HL-60/S4 treated with phorbol 12-myristate 13-acetate at 8.2 ng/mL for 4 days and 3 days (cell line): ENCODE measurements around the gene CFAP43.
"Not testable (repeated sequence)": the region's sequence is repeated elsewhere in the genome, so short reads cannot be mapped to it uniquely, and the experiment has no call there.

Experiments
- in situ Hi-C: fragments of 300-500 bp; cut with MboI; formaldehyde crosslinking; loops from 2 replicates; pipeline ENCODE4 v1.15.0; 2022; ENCODE audit warnings: low sequenced_read_pairs

Gene CFAP43

DNA sequence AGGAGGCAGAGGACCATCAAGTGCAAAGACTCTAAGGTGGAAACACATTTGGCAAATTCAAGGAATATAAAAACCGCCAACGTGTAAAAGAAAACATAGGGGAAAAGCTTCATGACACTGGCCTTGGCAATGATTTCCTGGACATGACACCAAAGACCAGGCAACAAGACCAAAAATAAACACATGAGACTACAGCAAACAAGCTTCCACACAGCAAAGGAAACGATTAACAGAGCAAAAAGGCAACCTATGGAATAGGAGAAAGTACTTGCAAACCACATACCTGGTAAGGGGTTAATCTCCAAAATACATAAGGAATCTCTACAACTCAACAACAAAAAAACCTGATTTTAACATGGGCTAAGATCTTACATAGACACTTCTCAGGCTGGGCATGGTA is 26.0 kb upstream of the CFAP43 start:
- in situ Hi-C loops, result no loop called here

DNA sequence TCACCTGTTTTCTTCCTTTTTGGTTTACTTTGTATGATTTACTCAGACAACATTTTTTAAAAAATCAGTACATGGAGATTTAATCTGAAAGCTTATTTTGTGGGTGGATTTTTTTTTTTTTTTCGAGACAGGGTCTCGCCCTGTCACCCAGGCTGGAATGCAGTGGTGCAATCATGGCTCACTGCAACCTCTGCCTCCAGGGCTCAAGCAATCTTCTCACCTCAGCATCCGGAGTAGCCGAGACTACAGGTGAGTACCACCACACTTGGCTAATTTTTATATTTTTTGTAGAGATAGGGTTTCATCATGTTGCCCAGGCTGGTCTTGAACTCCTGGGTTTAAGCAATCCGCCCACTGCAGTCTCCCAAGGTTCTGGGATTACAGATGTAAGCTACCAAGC is 25.1 kb upstream of the CFAP43 start:
- in situ Hi-C loops, result no loop called here

DNA sequence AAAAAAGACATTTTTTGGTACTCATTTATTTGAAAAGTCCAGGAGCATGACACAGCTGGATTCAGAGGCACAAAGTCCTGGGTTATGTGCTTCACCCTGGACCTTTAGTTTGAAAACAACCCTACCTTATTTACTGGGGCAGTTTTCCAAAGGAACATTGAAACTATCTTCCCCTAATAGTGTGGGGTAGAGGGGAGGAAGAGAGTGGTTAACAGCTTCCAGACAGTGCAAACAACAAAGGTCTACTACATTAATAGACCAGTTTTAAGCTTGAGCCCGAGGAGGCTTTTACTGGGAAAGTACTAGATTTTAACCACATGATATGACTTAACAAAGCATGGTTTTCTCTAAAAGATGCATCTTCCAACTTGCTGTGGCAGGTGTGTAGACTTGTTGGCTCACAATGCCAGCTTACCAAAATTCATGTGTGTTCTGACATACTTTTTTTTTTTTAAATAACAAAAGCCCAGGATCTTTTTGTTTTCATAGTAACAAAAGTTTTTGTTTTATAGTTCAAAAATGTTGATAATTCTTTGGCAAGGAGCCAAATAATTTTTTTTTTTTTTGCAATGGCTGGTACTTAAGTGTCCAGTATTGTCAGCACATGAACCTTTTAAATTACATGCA is 24.3 kb upstream of the CFAP43 start:
- in situ Hi-C loops, result no loop called here

DNA sequence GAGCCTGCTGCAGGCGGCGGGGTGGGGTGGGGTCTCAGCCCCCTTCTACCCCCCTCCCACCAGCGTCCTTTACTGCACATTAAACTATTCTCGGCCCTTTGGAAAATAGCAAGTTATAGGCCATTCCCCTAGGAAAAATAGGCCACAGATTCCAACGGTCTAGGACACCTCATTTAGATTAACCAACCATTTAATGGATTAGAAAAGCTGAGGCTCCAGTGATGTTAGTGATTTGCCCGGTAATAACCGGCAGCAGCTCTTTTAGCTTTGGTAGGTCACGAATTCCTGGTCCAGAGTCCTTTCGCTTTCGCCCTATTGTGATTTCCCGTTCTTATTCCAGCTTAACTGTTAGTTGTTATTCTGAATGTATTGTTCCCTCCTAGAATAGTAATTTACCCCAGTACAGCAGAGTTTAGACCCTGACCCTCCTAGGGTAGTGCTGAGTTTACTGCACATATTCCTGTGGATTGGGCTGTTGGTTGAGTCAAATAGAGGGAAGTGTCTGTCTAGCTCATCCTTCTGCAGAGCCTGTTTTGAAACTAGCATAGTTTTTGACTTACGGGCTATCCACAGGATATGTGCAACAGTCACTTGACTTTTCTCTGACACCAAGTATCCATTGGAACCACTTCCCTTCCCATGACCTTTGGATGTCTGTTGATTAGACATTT is 23.3 kb upstream of the CFAP43 start:
- in situ Hi-C loops, result no loop called here

DNA sequence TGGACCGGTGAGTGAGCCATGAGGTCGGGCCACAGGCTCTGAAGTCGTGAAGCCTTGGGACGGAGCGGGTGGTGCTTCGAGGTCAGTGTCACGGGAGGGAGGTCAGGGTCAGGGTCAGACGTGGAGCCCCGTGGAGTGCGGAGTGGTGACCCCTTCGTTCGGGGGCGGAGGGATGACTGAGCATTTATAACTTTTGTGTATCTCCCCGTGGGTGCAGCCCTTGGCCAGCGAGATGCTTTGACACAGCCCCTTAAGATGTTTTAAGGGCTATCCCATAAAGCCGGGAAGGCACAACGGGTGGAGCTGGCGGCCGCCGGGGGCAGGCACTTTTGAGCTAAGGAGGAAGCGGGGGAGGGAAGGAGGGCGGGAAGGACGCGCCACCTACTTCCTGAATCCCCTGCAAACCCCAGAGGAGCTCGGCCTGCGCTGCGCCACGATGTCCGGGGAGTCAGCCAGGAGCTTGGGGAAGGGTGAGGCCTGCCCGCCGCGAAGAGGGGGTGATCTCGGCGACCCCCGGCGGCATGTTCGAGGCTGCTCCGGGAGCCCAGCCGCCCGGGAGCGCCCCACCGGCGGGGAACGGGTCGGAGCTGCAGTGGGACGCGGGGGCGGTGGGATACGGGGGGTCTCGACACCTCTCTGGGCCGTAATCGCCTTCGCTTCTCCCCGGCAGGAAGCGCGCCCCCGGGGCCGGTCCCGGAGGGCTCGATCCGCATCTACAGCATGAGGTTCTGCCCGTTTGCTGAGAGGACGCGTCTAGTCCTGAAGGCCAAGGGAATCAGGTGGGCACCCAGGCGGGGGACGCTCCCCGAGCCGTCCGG is 22.5 kb upstream of the CFAP43 start, which contains the start of gene GSTO1:
Gene GSTO1 (plus strand): TSS at position 400 of the 818 bp plus-strand sequence. CDS start 37 bp downstream, at position 437.
- in situ Hi-C loops, result no loop called here

DNA sequence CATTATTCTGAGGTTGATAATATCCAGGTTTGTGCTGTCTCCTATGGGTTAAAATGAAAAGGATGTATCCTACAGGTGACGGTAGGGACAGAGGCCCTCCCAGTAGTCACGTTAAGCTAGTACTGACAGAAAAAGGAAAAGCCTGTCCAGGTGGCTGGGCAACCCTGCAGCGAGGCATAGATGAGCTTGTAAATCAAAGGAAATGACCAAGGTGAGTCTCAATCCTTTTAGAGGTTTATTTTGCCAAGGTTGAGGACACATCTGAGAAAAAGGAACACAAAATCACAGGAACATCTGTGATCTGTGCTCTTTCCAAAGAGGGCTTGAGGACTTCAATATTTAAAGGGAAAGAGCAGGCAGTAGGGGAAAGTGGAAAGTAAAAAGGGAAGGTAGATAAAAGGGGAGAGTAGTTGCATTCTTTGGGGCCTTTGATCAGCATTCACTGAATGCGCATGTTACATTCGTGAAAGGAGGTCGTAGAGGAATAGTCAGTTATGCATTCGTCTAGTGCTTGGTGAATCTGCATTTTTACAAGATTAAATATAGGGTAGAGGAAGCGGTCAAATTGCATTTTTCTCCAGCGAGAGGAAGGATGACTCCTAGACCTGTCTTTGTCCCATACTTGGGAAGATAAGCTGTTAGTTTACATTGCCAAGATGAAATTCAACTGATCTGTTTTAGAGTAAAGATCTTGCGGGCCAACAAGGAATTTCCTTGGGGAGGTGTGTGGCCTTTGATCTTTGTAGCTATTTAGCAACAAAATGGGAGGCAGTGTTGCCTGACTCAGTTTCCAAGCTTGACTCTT is 21.6 kb upstream of the CFAP43 start:
- in situ Hi-C loops, result no loop called here

DNA sequence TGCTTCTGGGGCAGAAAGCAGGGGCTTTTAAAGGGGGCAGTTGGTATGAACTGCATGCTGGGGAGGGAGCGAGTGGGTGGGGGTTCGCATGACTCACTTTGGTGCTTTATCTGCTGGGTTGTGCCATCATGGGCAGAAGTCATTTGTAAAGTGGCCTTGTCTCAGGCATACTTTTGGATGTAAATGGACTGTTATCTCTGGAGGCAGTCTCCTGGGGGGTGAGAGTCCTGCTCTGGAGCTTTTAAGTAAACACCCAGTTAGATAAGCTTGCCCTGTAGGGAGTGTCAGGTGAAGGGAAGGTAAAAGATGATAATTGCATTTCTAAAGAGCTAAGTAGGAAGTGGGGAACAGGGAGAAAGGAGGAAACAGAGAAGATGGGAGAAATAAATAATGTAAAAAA is 20.9 kb upstream of the CFAP43 start:
- in situ Hi-C loops, result no loop called here

DNA sequence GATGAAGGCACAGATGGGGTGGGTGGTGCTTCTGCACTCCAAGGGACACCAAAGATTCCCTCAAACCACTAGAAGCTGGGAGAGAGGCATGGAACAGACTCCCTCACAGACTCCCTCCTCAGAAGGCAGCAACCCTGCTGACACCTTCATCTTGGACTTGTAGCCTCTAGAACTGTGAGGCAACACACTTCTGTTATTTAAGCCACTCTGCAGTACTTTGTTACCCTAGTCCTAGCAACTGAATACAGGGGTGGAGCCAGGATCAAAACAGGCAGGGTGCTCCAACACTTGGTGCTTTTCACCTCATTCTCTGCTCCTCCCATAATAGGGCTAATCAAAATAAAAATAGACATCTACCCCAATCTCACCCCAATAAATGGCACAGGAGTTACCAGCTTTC is 20.2 kb upstream of the CFAP43 start:
- in situ Hi-C loops, result no loop called here

DNA sequence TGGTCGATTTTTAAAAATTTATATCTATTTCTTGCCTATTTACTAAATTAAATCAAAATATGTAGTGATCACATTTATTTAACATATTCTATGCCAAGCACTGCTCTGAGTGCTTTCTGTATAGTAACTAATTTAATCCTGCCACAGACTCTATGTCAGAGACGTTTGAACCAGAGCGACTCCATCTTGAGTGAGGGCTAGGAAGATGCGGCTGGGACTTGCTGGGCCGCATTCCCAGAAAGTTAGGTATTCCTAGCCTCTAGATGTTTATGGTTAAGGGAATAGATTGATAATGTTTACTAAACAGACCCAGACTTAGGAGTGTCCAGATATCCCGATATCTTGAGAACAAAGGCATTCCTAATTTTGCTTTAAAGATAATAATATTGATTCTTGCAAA is 19.3 kb upstream of the CFAP43 start:
- in situ Hi-C loops, result no loop called here

DNA sequence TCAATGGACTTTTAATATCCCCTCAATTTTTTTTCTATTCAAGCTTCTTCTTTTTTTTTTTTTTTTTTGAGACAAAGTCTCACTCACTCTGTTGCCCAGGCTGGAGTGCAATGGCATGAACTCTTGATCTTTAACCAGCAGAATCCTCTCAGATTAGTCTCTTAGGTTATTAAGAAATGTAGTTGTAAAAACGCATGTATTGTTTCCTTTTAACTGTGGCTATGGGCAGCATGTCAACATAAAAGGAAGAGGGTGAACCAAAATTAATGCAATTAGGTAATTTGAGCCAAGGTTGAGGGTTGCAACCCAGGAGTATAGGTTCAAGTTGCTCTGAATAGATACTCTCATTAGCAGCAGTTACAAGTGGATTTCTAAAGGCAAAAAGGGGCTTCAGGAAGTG is 18.2 kb upstream of the CFAP43 start:
- in situ Hi-C loops, result no loop called here

DNA sequence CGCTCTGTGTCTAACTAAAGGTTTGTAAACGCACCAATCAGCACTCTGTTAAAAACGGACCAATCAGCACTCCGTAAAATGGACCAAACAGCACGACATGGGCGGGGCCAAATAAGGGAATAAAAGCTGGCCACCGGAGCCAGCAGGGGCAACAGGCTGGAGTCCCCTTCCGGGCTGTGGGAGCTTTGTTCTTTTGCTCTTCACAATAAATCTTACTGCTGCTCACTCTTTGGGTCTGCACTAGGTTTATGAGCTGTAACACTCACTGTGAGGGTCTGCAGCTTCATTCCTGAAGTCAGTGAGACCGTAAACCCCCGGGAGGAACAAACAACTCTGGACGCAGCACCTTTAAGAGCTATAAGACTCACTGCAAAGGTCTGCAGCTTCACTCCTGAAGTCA is 16.8 kb upstream of the CFAP43 start:
- in situ Hi-C loops, result not testable (repeated sequence)

DNA sequence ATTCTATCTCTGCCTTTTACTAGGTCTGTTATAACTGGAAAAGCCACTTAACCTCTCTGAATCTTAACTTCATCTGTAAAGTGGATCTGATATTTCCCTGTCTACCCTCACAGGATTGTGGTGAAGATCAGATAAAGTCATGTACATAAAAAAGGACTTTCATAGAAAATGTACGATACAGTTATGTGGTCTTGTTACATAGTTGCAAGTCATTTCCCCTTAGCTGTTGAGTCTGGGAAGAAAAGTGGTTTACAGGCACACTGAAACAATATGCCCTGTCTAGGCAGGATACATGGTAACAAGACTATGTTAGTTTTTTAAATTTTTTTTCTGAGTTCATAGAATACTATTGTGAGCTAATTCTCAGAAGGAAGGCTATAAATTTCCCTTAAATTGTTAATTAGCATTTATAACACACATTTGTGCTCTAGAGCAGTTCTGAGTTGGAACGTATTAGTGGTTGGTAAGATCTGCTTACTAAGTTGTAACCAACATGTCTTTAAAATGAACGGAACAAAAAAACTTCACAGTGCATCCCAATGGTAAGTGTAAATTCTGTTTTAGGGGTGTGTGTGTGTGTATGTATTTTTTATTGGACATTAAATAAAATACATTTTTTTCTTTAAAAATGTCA is 15.5 kb upstream of the CFAP43 start:
- in situ Hi-C loops, result no loop called here

DNA sequence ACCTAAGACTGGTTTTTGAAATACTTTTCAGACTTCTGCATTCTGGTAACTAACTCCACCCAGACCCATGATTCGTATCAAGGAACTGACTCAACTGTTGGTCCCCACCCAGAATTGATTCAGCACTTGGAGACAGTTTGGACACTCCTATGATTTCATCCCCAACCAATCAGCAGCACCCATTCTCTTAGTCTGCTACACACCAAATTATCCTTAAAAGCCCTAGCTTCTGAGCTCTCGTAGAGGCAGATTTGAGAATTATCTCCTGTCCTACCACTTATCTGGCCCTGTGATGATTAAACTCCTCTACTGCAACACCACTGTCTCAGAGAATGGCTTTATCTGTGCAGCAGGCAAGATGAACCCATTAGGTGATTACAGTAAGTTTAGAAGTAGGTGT is 14.8 kb upstream of the CFAP43 start:
- in situ Hi-C loops, result no loop called here

DNA sequence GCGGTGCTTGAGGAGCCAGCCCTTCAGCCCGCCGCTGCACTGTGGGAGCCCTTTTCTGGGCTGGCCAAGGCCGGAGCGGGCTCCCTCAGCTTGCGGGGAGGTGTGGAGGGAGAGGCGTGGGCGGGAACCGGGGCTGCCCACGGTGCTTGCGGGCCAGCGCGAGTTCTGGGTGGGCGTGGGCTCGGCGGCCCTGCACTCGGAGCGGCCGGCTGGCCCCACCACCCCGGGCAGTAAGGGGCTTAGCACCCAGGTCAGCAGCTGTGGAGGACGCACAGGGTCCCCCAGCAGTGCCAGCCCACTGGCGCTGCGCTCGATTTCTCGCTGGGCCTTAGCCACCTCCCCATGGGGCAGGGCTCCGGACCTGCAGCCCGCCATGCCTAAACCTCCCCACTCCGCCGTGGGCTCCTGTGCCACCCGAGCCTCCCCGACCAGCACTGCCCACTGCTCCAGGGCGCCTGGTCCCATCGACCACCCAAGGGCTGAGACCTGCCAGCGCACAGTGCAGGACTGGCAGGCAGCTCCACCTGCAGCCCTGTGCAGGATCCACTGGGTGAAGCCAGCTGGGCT is 13.0 kb upstream of the CFAP43 start:
- in situ Hi-C loops, result no loop called here

DNA sequence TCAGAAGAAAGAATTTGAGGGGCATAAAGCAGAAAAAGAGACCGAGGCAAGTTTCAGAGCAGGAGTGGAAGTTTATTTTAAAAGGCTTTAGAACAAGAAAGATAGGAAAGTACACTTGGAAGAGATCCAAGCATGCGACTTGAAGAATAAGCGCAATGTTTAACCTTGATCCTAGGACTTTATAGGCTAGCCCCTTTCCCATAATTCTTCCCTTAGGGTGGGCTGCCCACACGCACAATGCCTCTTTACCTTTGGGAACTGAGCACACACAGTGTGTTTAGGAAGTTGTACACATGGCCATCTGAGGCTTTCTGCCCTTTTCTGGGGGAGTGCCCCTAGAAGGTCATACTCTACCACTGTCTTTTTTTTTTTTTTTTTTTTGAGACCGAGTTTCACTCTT is 11.3 kb upstream of the CFAP43 start:
- in situ Hi-C loops, result no loop called here

DNA sequence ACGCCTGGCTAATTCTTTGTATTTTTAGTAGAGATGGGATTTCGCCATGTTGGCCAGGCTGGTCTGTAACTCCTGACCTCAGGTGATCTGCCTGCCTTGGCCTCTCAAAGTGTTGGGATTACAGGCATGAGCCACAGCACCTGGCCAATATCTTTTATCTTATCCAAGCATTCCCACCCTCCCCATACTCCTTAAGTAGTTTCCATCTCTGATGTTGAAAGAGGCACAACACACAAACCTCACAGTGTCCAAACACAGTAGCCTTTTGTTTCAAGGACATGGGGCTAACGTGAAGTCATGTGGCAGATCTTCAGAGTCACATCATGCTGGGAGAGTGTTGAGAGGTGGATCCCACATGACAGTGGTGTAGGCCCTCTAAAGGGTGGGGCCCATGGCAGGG is 10.8 kb upstream of the CFAP43 start:
- in situ Hi-C loops, result not testable (repeated sequence)

DNA sequence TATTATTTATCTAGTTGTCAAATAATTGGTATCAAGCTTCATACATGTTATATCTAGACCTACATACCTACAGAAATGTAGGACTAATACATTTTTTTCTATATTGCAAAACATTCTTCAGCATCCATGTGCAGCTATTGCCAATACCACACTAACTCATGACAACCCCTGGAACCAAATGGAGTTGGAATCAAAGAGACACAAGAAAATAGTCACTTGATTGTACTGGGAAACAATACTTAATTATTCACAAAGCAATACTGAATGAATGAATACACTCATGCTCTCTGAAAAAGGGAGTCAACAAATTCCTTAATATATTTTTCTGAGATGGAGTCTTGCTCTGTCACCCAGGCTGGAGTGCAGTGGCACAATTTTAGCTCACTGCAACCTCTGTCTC is 10.4 kb upstream of the CFAP43 start:
- in situ Hi-C loops, result no loop called here

DNA sequence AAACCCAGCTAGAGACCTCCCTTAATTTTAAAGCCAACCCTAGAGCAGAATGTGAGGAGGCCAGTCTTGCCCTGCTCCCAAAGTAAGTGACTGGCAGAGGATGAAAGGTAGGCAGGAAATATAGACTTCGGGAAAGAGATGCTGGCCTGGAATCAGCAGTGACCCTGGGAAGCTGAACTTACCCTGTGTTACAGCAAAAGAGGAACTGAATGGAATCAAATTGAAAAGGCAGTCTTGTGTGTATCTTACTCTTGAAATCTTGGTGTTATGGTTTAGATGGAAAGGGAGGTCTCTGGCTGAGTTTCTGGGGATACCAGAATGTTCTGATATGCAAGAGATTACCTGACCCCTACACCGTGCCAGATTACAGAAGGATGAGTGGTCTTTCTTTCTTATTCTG is 7.9 kb upstream of the CFAP43 start:
- in situ Hi-C loops, result no loop called here

DNA sequence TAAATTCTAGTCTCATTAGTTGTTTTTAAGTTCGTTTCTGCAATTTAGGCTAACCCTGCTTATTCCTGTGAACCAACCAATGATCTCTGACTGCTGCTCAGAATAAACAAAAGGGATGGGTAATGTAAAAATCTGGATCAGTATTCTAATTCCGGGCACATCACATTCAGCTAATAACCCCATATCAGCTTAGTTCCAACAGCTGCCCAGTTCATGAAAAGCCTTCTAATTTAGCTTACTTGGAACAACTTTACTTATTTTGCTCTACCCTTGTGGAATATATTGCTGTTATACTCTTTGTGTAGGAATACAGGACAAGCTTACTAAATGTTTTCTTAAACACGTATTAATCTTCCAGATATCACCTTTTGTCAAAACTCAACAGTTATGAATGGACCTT is 3.6 kb upstream of the CFAP43 start:
- in situ Hi-C loops, result no loop called here

DNA sequence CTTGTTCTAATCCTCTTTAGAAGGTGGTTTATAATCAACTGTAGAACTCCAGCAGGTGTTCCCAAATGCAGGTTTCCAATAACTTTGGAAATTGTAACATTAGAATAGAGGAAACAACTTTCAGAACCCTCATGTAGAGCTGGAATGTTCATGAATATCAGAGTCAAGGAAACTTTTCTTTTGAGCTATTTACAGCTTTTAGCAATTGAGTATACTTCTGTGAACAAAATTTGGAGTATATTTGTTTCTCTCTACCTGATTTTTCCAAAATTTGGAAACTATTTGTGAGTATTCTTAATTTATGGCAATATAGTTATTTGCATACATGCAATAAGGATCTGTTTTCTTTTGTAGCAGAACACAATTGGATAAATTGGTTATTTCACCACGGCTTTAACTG is 2.8 kb upstream of the CFAP43 start:
- in situ Hi-C loops, result no loop called here
